Ramos (cell line): ENCODE results near the gene DIDO1.
"Not testable (repeated sequence)": the region's sequence is repeated elsewhere in the genome, so short reads cannot be mapped to it uniquely, and the experiment has no call there.

Experiments
- in situ Hi-C: fragments of 300-500 bp; cut with MboI; formaldehyde crosslinking; loops from one replicate; pipeline ENCODE4 v1.14.3; 2022; ENCODE audit warnings: low sequenced_read_pairs; ENCODE audit not compliant: unreplicated experiment

DIDO1 gene

DNA sequence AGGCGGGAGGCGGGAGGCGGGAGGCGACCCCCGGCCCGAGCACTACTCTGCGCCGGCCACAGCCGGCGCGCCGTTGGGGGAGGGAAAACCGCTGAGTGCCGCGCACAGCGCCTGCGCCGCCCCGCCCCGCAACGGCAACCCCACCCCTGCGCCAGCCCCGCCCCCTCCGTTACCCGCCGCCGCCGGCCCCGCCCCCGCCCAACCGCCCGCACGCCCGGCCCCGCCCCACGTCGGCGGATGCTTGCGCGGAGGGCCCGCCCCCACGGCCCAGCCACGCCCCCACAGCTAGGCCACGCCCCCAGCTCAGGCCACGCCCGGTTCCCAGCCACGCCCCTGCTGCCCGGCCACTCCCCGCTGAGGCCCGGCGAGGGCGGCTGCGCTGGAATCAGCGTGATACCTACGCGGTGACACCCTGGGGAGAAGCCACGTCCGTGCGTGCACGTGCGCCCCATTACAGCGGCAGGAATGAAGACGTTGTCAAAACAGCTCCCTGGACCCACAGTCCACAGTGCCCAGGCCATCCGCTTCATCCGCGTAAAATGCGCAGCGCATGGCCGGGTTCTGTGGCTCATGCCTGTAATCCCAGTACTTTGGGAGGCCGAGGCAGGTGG lies 64.5 kb downstream of the DIDO1 start, which contains the start of gene TCFL5:
Gene TCFL5, minus strand, starts transcription at position 97 of the 611 bp plus-strand sequence. CDS start 152 bp downstream, outside the sequence.
- in situ Hi-C loops = no loop called here

DNA sequence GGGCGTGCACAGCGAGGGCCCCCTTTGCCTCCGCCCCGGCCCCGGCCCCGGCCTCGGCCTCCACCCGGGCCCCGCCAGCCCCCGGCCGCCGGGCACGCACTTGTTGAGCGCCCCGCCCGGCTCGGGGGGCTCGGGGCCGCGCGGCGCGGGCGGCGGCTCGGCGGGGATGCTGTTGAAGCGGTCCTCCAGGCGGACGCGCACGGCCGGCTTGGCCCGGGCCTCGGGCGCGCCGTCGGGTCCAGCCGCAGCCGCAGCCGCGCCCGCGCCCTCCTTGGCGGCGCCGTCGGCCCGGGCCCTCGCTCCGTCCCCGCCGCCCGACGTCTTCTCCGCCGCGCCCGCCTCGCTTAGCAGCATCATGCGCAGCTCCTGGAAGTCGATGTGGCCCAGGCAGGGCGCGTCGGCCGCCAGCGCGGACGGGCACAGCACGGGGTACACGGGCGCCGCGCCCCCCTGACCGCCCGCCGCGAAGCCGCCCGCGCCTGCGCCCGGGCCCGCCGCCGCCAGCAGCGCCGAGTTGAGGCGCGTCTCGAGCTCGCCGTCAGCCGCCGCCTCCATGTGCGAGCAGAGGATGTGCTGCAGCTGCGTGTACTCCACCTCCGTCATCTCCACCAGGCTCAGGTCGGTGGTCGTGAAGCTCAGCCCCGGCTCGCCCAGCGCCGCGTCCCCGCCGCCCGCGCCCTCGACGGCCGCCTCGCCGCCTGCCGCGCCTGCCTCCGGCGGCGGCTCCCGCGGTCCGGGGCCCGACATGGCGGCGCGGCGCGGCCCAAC lies 65.2 kb downstream of the DIDO1 start:
- in situ Hi-C loops = no loop called here

DNA sequence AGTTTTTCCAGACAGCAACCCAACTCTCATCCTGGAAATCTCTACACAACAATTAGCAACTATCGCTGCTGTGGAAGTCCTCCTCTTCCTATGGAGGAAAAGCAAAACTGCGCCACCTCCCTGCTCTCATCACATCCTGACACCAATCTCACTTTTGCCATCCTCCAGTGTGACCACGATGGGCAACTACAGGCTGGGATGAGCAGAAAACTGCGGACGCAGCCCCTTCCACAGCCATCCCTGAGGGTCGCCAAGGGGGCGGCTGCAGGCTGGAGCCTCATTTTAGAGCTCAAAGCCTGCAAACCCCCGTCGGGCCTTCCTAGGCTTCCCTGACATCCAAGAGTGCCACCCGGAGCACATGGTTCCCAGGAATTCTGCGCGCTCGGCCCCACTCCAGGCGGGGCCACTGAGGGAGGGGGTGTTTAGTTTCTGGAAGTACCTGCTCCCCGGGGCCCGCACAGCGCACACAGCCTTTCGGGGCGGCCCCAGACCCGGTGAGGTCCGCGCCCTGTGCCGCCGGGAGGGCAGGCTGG lies 65.8 kb downstream of the DIDO1 start:
- in situ Hi-C loops = no loop called here

DNA sequence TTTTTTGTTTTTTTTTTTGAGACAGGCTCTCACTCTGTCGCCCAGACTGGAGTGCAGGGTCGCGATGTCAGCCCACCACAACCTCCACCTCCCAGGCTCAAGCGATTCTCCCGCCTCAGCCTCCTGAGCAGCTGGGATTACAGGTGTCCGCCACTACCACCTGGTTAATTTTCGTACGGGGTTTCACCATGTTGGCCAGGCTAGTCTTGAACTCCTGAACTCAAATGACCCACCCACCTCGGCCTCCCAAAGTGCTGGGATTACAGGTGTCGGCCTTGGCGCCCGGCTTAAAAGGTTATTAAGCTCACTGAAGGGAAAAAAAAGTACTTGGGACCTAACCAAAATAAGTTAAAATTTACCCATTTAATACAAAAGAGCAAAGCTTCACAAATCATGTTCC lies 66.6 kb downstream of the DIDO1 start:
- in situ Hi-C loops = no loop called here

DNA sequence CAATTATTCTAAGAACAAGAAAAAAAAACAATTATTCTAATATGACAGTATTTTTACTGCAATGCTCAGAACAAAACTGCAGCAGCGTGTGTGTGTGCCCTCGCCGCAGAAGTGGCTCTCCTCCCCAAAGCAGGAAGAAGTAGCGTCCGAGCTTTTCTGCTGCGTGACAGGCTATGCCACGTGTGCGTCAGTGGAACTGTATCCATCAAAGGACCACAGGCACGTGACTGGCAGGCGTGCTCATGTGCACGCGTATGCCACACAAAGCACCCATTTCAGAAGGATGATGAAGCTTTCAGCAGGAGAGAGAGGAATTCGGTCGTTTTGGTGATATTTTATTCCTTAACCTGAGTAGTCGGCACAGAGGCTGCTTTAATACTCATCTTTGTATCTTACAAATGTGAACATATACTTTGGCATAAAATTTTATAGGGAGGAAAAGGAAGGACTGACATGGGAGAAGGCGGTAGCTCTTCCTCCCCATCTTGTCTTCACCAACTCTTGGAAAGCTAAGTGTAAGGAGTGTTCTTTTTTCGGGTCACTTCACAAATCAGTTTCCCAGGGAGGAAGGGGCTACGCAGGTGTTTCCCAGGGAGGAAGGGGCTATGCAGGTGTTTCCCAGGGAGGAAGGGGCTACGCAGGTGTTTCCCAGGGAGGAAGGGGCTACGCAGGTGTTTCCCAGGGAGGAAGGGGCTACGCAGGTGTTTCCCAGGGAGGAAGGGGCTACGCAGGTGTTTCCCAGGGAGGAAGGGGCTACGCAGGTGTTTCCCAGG lies 68.1 kb downstream of the DIDO1 start:
- in situ Hi-C loops = no loop called here

DNA sequence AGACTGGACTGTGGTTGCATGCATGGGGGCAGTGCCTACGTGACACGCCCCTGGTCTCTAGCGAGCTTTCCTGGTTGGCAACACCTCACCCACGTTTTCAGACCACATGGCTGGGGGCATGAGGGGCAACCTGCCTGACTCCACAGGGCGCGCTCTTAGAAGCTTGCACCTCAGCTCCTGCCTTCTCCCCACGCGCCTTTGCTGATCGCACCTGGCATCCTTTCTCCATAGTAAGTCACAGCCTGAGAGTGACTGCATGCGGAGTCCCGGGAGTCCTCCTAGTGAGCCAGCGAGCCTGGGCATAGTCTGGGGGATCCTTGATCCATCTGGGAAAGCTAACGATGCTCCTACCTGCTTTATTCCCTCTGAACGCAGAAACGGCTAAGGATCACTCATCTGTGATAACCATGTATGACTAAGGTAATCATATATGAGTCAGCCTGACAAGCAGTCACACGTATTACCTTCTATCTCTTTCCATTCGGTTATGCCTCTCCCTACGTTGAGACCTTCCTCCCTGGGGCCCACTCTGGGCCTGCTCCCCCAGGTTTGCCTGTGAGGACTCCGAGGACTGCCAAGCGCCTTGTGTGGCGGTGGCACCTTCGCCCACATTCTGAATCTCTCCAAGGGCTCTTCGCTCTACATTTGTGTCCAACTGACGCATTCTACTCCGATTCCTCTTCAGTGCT lies 69.2 kb downstream of the DIDO1 start:
- in situ Hi-C loops = no loop called here

DNA sequence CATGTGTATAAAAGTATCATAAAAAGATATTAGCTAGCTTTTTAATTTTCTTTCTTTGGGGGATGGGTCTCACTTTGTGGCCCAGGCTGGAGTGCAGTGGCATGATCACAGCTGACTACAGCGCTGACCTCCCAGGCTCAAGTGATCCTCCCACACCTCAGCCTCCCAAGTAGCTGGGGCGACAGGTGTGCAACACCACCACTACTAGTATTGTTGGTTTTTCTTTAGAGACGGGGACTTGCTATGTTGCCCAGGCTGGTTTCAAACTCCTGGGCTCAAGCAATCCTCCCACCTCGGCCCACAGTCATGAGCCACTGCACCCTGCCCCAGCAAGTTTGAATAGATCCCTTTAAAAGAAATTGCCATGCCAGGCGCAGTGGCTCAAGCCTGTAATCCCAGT lies 71.2 kb downstream of the DIDO1 start:
- in situ Hi-C loops = no loop called here

DNA sequence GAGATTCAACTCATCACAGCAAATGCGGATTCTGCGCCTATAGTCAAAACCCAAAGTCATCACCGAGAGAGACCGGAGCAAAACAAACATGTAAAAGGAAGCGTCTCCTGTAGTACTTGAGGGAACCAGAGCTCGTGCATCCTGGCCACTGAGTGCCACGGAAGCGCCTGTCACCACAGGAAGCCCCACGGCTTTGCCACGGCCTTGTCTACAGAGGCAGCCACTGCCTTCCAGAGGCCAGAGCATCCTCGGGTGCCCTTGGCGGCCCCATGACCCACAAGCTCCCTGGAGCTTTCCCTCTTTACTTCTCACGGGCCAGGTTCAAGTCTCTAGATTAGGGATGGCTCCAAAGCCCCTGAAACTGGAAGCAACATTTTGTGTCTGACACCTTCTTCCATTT lies 72.2 kb downstream of the DIDO1 start:
- in situ Hi-C loops = no loop called here

DNA sequence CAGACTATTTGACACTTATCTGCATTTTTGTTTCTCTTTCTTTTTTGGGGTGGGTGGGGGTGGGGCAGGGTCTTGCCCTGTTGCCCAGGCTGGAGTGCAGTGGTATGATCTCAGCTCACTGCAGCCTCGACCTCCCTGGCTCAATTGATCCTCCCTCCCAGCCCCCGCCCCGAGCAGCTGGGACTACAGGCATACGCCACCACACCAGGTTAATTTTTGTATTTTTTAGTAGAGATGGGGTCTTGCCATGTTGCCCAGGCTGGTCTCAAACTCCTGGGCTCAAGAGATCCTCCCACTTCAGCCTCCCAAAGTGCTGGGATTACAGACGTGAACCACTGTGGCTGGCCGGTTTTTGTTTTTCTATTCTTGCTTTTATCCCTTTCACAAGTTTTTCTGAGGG lies 73.0 kb downstream of the DIDO1 start:
- in situ Hi-C loops = not testable (repeated sequence)

DNA sequence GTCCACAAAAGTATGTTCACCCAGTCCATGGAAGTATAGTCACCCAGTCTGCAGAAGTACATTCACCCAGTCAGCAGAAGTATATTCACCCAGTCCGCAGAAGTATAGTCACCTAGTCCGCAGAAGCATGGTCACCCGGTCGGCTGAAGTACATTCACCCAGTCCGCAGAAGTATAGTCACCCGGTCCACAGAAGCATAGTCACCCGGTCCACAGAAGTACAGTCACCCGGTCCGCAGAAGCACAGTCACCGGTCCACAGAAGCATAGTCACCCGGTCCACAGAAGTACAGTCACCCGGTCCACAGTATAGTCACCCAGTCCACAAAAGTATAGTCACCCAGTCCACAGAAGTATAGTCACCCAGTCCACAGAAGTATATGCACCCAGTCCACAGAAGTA lies 73.5 kb downstream of the DIDO1 start:
- in situ Hi-C loops = no loop called here

DNA sequence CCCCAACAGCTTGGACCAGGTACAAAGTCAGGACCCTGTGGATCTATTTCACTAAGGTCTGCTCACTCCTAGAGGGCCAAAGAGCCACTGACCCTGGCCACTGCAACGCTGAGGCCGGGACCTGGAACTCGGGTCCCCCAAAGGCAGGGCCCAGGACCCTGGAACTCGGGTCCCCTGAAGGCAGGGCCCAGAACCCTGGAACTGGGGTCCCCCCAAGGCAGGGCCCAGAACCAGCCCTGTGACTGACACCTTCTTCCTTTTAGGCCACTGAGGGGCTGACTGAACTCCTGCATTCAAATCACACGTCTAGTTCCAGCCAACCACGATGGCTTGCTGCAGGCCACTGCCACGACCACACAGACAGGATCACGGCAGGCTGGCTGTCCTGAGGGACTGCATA lies 74.1 kb downstream of the DIDO1 start:
- in situ Hi-C loops = no loop called here

DNA sequence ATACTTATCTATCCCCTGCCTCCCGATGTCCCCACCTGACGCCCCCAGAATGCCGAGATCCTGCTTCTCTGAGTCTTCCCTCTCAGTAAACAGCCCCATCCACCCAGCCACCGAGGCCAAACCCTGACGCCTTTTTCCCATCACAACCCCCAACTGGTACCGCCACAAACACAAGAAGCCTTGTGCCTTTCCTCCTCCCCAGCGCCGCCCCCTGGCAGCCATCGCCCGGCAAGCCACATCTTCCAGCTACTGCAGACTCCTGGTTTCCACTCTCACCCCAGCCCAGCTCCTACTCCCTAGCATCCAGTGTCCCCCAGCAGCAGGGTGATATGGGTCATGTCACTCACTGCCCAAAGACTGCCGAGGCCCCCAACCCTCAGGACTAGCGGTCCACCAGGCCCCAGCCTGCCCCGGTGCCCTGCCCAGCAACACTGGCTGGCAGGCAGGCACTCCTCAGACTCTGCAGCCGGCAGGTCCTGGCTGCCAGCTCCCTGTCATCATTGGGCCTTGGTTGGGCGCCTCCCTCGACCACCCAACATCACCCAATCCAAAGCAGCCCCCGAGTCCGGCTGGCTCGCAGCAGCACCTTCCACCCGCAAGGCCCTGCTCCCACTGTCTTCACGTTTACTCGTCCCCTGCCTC lies 75.9 kb downstream of the DIDO1 start:
- in situ Hi-C loops = no loop called here

DNA sequence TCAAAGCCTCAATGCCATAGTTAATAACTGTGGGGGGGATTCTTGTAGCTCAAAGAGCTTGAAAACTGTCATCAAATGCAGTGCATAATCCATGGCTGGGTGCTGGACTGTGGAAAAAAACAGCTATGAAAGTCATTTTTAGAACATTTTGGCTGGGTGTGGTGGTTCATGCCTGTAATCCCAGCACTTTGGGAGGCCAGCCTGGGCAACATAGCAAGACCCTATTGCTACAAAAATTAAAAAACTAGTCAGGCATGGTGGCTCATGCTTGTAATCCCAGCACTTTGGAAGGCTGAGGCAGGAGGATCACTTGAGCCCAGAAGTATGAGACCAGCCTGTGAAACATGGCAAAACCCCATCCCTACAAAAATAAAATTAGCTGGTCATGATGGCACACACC lies 76.9 kb downstream of the DIDO1 start:
- in situ Hi-C loops = no loop called here

DNA sequence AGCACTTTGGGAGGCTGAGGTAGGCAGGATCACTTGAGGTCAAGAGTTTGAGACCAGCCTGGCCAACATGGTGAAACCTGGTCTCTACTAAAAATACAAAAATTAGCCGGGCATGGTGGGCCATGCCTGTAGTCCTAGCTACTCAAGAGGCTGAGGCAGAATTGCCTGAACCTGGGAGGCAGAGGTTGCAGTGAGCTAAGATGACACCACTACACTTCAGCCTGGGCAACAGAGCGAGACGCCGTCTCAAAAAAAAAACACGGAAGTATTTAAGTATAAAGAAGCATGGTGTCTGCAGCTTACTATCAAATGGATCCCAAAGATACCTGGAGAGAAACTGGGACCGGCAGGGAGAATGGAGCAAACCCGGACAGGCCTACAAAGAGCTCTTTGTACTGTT lies 77.4 kb downstream of the DIDO1 start:
- in situ Hi-C loops = not testable (repeated sequence)

DNA sequence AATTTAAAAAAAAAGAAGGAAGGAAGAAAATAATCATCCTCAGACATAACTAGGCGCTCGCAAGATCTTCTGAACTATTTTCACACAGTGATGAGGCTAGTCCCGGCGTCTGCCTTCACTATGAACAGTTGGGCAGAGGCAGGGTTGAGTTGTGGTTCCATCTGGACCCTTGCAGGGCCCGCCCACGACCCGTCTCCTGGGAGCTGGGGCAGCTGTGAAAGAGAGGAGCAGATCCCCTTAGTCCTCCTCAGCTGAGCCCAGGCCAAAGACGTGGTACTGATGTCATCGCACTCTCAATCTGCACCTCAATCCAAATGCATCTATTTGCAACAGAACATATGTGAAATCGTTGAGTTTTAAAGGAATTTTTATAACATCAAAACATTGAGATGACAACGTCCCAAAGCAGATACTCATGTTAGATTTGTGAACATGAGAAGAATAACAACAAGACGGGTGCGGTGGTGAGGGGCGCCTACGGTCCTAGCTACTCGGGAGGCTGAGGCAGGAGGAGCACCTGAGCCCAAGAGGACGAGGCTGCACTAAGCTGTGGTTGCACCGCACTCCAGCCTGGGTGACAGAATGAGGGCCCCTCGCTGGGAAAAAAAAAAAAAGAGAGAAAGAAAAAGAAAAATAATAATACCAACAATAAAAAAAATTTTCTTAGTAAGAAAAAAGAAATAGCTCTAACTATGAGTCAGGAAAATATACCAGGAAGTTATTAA lies 80.0 kb downstream of the DIDO1 start:
- in situ Hi-C loops = no loop called here

DNA sequence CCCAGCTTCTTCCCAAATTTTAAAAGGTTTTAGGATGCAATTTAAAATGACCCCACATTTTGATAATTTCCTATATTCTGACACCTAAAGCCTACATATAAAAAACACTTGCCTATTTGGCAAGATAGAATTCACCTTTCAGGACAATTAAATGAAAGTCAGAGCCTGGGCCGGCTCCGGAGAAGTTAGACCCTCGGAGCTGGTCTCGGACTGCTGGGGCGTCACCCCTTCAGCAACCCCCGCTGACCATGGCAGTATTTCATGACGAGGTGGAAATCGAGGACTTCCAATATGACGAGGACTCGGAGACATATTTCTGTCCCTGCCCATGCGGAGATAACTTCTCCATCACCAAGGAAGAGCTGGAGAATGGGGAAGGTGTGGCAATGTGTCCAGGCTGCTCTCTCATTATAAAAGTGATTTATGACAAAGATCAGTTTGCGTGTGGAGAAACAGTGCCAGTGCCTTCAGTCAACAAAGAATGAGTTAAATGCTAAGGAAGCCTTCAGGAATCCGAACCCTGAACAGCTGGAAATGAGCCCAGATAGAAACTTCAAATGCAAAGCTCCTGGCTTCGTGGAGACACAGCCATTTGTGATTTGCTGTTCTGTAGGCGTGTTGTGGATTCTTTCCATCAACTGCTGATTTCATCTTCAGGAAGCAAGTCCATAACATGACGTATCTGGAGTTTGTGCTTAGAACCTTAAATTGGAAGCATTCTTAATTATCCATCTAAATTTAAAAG lies 80.7 kb downstream of the DIDO1 start:
- in situ Hi-C loops = no loop called here

DNA sequence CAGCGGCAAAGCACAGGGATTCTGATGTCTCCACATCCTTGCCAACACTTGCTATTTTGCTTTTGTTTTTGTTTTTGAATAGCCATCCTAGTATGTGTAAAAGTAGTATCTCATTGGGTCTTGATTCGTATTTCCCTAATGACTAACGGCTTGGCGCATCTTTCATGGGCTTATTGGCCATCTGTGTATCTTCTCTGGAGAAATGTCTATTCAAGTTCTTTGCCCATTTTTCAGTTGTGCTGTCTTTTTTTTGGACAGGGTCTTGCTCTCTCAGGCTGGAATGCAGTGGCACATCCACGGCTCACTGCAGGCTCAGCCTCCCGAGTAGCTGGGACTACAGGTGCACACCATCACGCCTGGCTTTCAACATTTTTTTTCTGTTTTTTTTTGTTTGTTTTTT lies 82.1 kb downstream of the DIDO1 start:
- in situ Hi-C loops = no loop called here

DNA sequence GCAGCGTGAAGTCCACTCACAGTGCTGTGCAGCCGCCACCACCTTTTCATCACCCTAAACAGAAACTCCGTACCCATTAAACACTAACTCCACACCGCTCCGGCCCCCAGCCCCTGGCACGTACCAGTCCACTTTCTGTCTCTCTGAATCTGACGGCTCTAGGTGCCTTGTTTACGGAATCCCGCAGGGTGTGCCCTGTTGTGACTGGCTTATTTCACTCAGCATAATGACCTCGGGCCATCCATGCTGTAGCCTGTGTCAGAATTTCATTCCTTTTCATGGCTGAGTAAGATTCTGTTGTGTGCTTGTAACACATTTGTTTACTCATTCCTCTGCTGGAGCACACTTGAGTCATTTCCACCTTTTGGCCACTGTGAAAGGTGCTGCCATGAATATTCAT lies 82.6 kb downstream of the DIDO1 start:
- in situ Hi-C loops = no loop called here
